ENCODE measurements around the gene RPL35.

The RPL35 gene

GRCh38 chr9:124814164-124814535, 47.6 kb downstream of the RPL35 start:
- no peak for DNase-seq

- DNase-seq = no peak
Observed at GRCh38 chr9:124813501-124814163, 48.1 kb downstream of the RPL35 start.

GRCh38 chr9:124813041-124813440, 48.7 kb downstream of the RPL35 start:
- no peak for DNase-seq

- no peak for DNase-seq
Observed at GRCh38 chr9:124812441-124812876, 49.3 kb downstream of the RPL35 start.

- DNase-seq = no peak
Observed at GRCh38 chr9:124810663-124811355, 50.9 kb downstream of the RPL35 start.

- no peak for DNase-seq
Observed at GRCh38 chr9:124809741-124810500, 51.8 kb downstream of the RPL35 start.

GRCh38 chr9:124809211-124809610, 52.5 kb downstream of the RPL35 start:
- DNase-seq = no peak

GRCh38 chr9:124808246-124808956, 53.4 kb downstream of the RPL35 start:
- DNase-seq = no peak
